Fibroblast of skin of back (primary cell): ENCODE measurements around the gene UGT1A9.

Experiments
- DNase-seq: peaks from one replicate; pipeline ENCODE4 v3.0.0-alpha.2; 2013

The UGT1A9 gene

DNA sequence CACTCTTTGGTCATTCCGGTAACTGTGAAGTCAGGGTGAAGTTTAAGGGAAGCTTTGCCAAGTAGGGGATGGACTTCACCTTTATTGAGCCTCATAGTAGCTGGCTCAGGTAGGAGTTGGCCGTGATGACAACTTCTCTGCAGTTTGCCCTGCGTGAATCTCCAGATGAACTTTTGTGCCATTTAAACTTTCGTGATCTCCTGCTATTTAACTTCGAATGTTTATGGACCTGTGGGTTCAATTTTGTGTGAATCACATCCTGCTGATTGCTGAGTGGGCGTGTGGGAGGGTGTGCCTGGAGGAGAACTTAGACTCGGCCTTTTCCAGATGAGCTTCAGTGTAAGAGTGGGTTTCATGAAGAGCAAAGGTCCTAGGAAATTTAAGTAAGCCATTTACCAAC is 92.6 kb downstream of the UGT1A9 start:
- peak; percentile 3 for DNase-seq

DNA sequence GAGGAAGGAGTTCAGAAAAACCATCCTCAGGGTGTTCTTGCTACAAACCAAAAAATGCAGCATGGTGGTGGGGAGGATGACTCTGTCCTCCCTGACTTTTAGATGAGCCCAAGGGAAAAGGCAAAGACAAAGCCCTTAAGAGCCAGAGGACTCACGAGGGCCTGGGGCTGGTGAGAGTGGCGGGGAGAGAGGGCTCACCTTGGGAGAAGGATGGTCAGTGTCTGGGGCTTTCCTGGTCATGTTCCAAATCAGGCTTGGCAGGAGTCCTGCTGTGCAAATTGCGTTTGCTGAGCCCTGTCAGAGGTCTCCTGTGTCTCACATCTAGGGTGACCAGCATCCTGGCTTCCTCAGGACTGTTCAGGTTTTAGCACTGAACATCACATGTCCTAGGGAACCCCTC is 93.1 kb downstream of the UGT1A9 start:
- no peak for DNase-seq

DNA sequence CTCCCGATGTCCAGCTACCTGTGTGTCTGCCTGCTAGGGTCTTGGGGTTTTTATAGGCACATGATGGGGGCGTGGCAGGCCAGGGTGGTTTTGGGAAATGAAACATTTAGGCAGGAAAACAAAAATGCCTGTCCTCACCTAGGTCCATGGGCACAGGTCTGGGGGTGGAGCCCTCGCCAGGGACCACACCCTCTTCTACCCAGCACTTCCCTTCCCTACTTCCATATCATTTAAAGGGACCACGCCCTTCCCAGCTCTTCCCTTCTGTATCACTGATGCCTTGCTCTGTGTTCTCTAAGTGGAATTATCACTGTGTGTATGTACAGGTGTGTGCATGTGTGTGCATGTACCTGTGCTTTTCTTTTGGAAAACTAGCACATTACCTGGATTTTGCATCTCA is 94.7 kb downstream of the UGT1A9 start:
- DNase-seq, result no peak

DNA sequence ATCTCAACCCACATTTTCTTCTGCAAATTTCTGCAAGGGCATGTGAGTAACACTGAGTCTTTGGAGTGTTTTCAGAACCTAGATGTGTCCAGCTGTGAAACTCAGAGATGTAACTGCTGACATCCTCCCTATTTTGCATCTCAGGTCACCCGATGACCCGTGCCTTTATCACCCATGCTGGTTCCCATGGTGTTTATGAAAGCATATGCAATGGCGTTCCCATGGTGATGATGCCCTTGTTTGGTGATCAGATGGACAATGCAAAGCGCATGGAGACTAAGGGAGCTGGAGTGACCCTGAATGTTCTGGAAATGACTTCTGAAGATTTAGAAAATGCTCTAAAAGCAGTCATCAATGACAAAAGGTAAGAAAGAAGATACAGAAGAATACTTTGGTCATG is 96.4 kb downstream of the UGT1A9 start:
- no peak for DNase-seq

DNA sequence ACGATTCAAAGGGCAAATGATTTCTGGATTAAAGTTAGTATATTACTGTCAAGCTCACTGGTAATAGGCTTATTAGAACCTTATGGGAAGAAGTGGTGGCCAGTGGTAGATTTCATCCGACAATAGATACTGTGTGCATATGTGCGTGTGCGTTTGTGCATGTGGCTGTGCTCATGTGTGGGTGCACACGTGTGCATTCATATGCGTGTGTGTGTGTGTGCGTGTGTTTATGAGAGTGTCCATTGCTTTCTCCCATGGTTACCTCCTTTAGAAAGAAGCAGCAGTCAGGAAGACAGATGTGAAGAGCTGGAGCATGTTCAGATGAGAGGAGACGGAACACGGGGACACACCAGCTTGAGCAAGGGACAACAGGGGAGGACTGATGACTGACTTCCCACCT is 97.6 kb downstream of the UGT1A9 start:
- DNase-seq, result no peak

DNA sequence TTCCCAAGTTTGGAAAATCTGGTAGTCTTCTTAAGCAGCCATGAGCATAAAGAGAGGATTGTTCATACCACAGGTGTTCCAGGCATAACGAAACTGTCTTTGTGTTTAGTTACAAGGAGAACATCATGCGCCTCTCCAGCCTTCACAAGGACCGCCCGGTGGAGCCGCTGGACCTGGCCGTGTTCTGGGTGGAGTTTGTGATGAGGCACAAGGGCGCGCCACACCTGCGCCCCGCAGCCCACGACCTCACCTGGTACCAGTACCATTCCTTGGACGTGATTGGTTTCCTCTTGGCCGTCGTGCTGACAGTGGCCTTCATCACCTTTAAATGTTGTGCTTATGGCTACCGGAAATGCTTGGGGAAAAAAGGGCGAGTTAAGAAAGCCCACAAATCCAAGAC is 100.5 kb downstream of the UGT1A9 start:
- no peak for DNase-seq

DNA sequence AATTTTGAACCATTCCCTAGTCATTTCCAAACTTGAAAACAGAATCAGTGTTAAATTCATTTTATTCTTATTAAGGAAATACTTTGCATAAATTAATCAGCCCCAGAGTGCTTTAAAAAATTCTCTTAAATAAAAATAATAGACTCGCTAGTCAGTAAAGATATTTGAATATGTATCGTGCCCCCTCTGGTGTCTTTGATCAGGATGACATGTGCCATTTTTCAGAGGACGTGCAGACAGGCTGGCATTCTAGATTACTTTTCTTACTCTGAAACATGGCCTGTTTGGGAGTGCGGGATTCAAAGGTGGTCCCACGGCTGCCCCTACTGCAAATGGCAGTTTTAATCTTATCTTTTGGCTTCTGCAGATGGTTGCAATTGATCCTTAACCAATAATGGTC is 100.9 kb downstream of the UGT1A9 start:
- DNase-seq, result no peak

DNA sequence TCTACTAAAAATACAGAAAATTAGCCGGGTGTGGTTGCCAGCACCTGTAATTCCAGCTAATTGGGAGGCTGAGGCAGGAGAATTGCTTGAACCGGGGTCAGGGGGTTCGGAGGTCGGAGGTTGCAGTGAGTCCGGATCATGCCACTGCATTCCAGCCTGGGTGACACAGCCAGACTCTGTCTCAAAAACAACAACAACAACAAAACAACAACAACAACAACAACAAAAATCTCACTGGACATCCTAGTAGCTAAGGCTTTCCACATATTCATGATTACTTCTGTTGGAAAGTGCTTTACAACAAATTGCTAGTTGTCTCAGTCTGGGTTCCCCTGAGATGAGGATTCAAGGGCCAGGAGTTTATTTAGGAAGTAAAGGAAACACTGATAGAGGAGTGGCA is 102.2 kb downstream of the UGT1A9 start:
- no peak for DNase-seq

DNA sequence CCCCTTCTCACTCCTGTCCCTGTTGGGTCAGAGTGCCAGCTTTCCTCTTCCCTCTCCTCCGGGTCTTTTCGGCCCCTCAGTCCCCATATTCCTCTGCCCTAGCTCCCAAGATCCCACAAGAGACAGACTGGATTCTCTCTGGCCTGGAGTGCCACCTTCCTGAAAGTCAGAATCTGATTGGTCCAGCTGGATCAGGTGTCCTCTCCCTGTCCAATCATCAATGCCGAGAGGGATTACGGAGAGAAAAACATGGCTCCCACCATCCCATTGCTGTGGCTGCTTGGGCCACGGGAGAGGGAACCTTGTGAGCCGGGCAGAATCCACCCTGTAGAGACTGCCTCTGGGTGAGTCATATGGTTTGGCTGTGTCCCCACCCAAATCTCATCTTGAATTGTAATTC is 103.7 kb downstream of the UGT1A9 start:
- no peak for DNase-seq

DNA sequence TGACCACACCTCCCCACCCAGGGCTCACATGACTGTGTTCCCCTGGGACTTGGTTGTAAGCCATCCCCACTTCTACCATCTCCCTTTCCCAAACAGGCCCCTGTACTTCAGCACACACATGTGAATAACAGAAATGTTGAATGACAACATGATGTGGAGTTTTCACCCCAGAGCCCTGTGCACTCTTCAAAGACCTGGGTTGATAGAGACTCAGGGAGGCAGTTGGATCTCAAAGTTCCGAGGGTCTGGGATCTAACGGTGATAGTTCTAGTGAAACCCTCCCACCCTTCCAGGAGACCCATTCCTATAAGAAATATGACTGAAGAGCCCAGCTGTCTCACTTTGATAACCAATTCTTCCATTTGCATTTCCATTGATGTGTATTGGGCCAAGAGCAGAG is 106.3 kb downstream of the UGT1A9 start, which contains the start of gene MROH2A:
Gene MROH2A, plus strand, starts transcription at position 301 of the 400 bp plus-strand sequence. CDS start 1,029 bp downstream, outside the sequence.
- no peak for DNase-seq

DNA sequence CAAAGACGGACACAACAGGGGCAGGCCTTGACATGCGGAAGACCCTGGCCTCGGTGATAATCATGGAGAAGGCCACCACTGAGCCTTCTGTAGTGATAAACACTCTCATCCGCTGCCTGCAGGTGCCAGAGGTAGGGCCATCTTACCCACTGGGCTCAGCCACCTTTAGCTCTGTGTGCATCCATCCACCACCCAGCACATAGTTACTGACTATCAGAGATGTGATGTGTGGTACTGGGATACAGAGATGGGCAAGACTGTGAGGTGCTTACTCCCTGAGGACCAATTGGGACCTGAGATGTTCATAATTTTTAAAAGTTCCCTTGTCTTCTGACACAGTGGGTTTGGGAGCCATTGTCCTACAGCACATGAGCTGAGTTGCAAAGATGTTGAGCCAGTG is 108.0 kb downstream of the UGT1A9 start:
- DNase-seq, result no peak

DNA sequence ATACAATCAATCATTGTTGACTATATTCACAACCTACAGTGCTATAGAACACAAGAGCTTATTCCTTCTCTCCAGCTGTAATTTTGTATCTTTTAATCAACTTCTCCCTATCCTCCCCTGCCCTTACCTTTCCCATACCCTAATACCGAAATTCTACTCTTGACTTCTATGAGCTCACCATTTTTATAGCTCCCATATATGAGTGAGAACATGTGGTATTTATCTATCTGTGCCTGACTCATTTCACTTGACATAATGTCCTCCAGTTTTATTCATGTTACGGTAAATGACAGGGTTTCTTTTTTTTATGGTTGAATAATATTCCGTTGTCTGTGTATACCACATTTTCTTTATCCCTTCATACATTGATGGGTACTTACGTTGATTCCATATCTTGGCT is 109.1 kb downstream of the UGT1A9 start:
- no peak for DNase-seq

DNA sequence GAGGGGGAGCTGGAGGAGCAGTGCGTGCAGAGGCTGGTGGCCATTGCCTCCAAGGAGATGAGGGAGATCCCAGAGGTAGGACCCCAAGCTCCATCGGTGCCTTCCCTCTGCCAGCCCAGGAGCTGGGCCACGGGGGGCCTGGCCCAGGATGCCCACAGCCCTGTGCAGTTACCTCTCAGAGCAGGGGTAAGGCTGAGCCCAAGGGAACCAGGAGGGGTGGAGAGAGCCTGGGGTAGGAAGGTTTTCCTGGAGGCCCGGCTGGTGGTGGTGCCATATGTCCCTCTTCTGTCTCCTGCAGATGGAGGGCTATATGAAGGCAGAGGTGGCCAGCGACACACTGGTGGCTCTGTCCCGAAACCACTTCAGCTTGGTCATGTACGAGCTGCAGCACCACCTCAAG is 117.9 kb downstream of the UGT1A9 start:
- no peak for DNase-seq

DNA sequence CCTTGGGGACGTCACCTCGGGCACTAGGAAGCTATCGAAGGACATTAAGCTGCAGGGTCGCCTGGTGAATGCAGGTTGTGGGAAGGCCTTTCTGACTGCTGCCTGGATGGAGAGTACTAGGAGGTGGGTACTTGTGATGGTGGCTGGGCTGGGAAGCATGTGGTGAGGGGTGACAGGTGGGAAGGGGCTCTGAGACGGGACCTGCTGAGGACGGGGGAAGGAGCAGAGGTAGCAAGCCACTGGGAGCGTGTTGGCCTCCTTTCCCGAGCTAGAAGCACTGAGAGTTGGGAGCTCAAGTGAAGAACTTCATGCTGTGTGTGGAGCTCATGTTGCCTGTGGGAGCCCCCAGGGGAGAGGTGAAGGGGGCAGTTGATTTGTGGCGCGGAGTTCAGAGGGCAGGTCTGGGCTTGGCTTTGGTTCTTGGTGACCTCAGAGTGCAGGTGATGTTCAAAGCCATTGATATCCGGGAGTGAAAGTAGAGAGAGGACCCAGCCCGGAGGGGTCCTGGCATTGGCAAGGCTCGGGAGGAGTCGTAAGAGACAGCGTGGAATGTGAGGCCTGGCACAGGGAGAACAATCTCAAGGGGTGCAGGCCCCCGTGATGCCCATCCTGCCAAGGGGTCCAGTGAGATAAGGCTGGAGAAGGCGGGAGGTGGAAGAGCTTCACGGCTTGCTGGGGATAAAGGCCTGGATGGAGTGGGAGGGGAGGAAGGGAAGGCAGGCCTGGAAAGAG is 119.6 kb downstream of the UGT1A9 start:
- DNase-seq, result no peak

DNA sequence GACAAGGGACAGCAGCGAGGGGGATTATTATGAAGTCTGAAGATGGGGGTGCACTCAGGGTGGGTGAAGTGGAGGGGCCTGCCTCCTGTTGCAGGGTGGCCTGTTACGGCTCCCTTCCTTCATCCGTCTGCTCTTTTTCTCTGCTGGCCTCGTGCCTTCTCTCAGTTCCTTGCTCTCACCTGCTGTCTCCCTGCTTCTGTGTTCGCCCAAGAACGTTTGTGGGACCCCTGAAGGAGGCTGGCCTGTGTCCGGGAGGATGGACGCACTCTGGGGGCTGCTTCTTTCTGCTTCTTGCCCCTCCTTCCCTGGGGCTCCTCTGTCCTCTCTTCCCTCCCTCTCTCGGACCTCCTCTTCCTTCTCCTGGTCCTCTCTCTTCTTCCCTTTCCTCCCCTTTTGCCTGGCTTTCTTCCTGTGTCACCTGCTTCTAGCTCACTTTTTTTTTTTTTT is 120.2 kb downstream of the UGT1A9 start:
- no peak for DNase-seq

DNA sequence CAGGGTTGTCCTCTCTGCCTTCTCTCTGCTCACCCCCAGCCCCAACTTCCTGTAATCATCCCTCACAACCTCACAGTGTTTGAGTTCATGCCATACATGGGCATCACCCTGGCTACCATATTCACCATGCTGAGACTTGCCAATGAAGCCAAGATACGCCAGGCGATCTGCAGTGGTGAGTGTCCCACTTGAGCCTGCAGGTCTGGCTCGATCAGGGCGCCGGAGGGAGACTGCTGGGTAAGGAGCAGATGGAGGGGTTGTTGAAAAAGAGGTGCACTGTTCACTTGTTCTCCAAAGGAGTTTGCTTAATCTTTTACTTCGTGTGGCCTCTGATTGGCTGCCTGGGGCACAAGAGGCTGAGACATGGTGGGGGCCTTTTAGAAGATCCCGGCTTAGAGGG is 121.0 kb downstream of the UGT1A9 start:
- no peak for DNase-seq

DNA sequence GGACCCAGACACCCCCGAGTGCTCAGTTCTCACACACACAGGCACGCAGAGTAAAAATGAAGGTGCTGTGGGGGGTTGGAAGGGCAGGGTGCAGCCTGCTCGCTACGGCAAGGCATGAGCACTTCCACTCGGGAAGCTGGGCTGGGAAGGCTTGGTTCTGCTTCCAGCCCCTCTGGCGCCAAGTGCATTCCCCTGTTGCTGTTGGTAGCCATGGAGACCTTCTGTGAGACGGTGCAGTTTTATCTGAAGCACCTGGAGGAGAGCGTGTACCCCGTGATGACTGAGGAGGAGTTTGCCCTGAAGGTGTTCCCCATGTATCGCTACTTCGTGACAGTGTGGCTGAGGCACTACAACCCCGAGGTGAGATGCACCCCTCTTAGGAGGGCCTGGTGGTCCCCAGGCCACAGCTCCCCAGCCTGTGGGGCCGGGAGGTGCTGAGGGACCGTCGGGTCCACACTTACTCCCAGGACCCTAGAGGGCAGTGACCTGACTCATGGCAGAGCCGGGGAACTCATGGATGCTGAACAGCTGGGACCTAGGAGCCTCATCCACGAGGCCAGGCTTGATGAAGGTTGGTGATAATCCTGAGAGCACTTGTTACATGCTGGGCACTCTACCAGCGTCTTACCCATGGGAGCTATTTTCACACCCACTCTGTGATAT is 121.9 kb downstream of the UGT1A9 start:
- DNase-seq, result no peak

DNA sequence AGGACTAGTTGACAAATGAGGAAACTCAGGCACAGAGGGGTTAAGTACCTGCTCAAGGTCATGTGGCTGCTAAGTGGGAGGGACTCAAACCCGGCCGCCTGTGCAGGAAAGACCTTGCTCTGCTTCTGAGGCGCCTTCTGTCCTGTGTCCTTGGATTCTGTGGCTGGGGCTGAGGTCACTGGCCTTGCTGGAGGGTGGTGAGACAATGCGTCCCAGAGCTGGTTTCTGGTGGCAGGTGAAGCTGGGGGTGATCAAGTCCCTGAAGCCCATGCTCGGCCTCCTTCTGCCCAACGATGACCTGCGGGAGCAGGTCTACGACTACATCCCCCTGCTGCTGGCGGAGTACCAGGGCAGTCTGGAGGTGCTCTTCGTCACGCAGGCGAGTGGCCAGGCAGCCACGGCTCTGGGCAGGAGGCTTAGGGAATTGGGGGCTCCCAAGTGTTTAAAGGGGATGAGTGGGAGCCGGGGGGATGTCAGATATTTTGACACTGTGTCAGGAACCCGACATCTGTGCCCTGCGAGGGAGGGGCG is 122.5 kb downstream of the UGT1A9 start:
- no peak for DNase-seq

DNA sequence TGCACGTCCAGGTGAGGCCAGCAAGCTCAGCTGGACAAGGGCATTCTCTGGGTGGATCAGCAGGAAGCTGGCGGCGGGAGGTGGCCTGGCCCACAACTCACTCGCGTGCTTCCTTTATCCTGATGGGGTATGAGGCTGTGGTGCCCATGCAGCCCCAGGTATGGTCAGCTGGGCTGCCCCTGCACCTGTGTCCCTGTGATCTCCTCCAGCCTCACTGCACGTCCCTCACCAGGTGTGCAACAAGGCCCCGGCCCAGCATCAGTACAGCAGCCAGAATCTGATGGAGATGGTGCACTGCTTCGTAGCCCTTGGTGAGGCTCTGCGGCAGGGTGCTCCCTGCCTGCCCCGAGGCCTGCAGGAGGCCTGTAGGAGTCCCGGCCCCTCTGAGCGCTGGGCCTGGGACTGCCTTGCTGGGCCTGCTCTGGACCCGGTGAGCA is 124.1 kb downstream of the UGT1A9 start:
- no peak for DNase-seq

DNA sequence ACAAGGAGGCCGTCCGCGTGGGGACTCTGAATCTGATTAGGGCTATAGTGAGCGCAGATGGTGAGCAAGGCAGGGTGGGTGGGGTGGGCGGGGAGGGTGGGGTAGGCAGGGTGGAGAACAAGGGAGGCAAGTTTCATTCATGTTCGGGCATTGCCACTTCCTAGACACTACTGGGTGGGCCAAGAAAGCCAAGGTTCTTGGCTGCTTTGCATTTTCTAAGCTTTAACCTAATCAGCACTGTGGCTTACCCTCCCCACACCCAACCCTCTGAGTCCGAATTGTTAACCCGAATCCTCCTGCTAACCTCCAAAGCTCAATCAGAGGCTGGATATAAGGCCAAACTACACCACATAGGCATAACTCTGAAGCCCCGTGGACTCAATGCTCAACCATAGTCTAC is 124.6 kb downstream of the UGT1A9 start:
- no peak for DNase-seq

DNA sequence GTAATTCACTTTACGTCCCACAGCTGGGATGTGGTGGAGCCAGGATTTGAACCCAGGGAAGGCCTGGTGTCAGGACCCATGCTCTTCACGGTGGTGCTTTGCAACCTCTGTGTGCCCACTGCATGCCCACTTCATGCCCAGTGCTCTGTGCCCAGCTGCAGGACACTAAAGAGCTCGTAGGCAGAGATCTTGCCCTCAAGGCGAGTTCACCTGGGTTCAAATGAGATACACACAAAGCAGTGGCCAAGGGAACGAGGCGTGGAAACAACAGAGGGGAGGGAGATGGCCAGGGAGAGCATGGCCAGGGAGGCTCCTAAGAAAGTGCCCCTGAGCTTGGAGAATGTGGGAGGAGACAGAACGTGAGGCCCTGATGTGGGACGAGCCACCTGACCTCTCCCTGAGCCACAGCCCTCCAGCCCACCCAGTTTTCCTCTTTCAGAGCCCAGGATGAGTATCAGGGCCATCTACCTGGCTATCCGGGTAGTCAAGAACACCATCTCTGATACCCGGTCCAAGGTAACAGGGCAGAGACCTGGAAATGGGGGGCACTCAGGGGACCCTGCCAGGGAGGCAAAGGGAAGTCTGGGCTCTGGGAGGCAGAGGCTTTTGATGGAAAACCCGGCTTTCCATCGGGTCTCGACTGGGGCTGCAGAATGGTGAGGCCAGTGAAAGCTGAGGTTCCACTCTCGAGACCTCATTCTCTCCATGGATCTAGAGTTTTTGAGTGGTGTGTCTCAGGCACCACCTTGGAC is 126.8 kb downstream of the UGT1A9 start:
- no peak for DNase-seq

DNA sequence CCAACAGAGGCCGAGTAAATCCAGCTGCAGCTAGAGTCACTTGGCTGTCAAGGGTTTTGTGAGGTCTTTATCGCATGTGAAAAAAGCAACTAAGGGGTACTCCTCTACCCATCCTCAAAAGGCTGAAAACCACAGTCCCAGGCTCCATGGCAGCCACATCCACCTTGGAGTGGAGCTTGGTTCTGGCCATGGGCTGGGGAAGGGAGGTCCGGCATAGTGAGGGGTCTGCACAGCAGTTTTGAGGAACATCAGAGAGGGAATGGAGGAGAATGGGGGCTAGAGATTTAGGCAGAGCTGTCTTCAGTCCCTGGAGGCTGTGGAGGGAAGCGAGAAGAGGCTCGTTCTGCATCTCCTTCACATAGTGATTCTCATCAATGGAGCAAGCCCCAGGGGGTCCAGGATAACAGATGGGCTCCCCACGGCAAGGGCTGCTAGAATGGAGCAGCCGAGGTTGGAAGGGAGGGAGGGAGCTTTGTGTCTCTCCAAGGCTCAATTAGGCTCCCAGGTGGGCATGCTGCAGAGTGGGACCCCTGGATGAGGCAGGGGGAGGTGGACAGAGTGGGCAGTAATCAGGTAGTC is 127.5 kb downstream of the UGT1A9 start:
- no peak for DNase-seq

DNA sequence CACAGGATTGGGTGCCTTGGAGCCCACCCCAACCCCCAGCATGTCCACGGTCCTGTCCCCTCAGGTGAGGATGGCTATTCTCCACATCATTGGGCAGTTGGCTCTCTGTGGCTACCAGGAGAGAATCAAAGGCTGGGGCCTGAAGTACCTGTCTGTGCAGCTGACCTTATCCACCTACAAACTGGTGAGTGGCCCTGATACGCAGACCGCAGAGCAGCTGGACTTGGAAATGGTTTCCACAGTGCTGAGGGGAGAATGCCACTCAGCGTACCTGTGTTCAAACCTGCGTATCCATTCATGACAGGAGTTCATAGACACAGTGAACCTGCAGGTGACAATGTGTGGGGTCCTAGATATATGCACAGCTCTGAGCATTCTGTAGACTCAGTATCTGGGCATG is 128.0 kb downstream of the UGT1A9 start:
- DNase-seq, result no peak
